Naive thymus-derived CD4-positive, alpha-beta T cell (primary cell): ENCODE data around the gene LENG8. TPM values are rescaled to one million over a fixed set of nuclear protein-coding genes. Genes with fewer than 3 reads are reported as not detected.

Experiments used
- ATAC-seq: fragments of 150-1000 bp; cut with Tn5 transposase; 2 replicates; pipeline ENCODE4 v1.10.0; 2021; ENCODE audit warnings: mild to moderate bottlenecking, moderate library complexity
- CTCF ChIA-PET: fragments of 350-600 bp; sonication (Branson Sonifier 250); formaldehyde crosslinking; loops from one replicate; lab custom pipeline; 2021; ENCODE audit warnings: antibody characterized with exemption; lab: Charles Lee
- POLR2A ChIA-PET: fragments of 350-600 bp; sonication (Branson Sonifier 250); formaldehyde crosslinking; loops from one replicate; lab custom pipeline; 2021; ENCODE audit warnings: antibody characterized with exemption, inconsistent platforms; lab: Charles Lee
- DNase-seq, 9 donors: peaks; one replicate each; pipeline versions ENCODE4 v3.0.0 to v3.0.0-alpha.2; 2020 to 2022; ENCODE audit warnings: mixed read lengths in 1 of 9
- H3K27ac ChIP-seq: one replicate; pipeline ENCODE4 v1.7.0; 2013; ENCODE audit warnings: mild to moderate bottlenecking, low read depth, low read length, moderate library complexity
- H3K27me3 ChIP-seq, 2 donors: one replicate each; pipeline ENCODE4 v1.7.0; 2013; ENCODE audit warnings: low read length in 2 of 2, mild to moderate bottlenecking in 2 of 2, moderate library complexity in 2 of 2; ENCODE audit not compliant: control insufficient read depth in 2 of 2, insufficient read depth in 2 of 2
- H3K36me3 ChIP-seq, 3 experiments: 1 replicate in 2 of 3; 2 replicates in 1 of 3; pipeline ENCODE4 v1.7.0; 2013; ENCODE audit warnings: low read length in 3 of 3, mild to moderate bottlenecking in 3 of 3, moderate library complexity in 1 of 3; ENCODE audit not compliant: insufficient read depth in 3 of 3, control insufficient read depth in 2 of 3
- H3K4me1 ChIP-seq, 2 donors: one replicate each; pipeline ENCODE4 v1.7.0; 2013; ENCODE audit warnings: low read length in 2 of 2, mild to moderate bottlenecking in 2 of 2, moderate library complexity in 1 of 2; ENCODE audit not compliant: control insufficient read depth in 2 of 2, insufficient read depth in 2 of 2
- H3K4me3 ChIP-seq: 2 replicates; pipeline ENCODE4 v1.7.0; 2013; ENCODE audit warnings: mild to moderate bottlenecking, low read length
- H3K9me3 ChIP-seq, 3 experiments: 1 replicate in 2 of 3; 2 replicates in 1 of 3; pipeline ENCODE4 v1.7.0; 2013; ENCODE audit warnings: low read length in 3 of 3; ENCODE audit not compliant: control insufficient read depth in 2 of 3
- H3K27ac Mint-ChIP-seq, 9 donors: one replicate each; pipeline ENCODE4 v1.8.0; 2020 to 2022; ENCODE audit warnings: mixed read lengths in 9 of 9, mild to moderate bottlenecking in 8 of 9, moderate library complexity in 5 of 9, inconsistent platforms in 2 of 9
- H3K27me3 Mint-ChIP-seq, 5 donors: one replicate each; pipeline ENCODE4 v1.8.0; 2021 to 2022; ENCODE audit warnings: mixed read lengths in 5 of 5, mild to moderate bottlenecking in 1 of 5
- H3K36me3 Mint-ChIP-seq, 5 donors: one replicate each; pipeline ENCODE4 v1.8.0; 2020 to 2022; ENCODE audit warnings: mixed read lengths in 5 of 5, mild to moderate bottlenecking in 3 of 5, inconsistent platforms in 1 of 5
- H3K4me1 Mint-ChIP-seq, 7 donors: one replicate each; pipeline ENCODE4 v1.8.0; 2020 to 2022; ENCODE audit warnings: mixed read lengths in 7 of 7, mild to moderate bottlenecking in 3 of 7, inconsistent platforms in 1 of 7
- H3K4me3 Mint-ChIP-seq, 10 donors: one replicate each; pipeline ENCODE4 v1.8.0; 2020 to 2022; ENCODE audit warnings: mild to moderate bottlenecking in 10 of 10, mixed read lengths in 10 of 10, moderate library complexity in 6 of 10, inconsistent platforms in 2 of 10
- H3K9me3 Mint-ChIP-seq, 11 donors: one replicate each; pipeline ENCODE4 v1.8.0; 2020 to 2022; ENCODE audit warnings: mixed read lengths in 11 of 11, mild to moderate bottlenecking in 4 of 11, inconsistent platforms in 1 of 11, moderate library complexity in 1 of 11
- intact Hi-C, 2 donors: fragments of 100-400 bp; cut with micrococcal nuclease; formaldehyde crosslinking; loops; one replicate each; pipeline ENCODE4 v1.15.1; 2023
- polyA plus RNA-seq, 2 donors: library from polyadenylated mRNA; unstranded; fragments of 300-500 nt; fragmentation: Illumina TruSeq; gene quantifications; one replicate each; pipeline ENCODE4 v1.2.3, GENCODE V29; 2021
- total RNA-seq, 6 experiments: library from RNA in 5 of 6; stranded (reverse) in 5 of 6; gene quantifications; 1 replicate in 5 of 6; 2 replicates in 1 of 6; pipeline ENCODE4 v1.2.3 and lab custom pipeline; 2021 to 2026

The LENG8 gene
- total and polyA plus RNA-seq, 7 experiments from 2014 or later: 6.2 to 685 (median 503) TPM

- H3K27me3 Mint-ChIP-seq: no peaks in the 10 kb centered on the region
- Histone ChIP-seq H3K27ac (no peak overlapping the region), H3K4me1 (peaks cover 19 to 25% of the 10 kb centered on the region in 2 donors), H3K9me3 (no peaks in the 10 kb centered on the region), H3K27me3 (no peaks in the 10 kb centered on the region), H3K36me3 (peaks cover 46 to 89% (median 57%) of the 10 kb centered on the region in 3 experiments), H3K4me3 (no peak overlapping the region)
- ChIA-PET POLR2A (interaction anchor here (0.5 to 1.6 kb wide), 6 partner anchors 9 to 304 kb away, joined by 3 to 7 read pairs (median 3); partner anchors contain the start of gene LENG9), CTCF (interaction anchor here (1.2 kb wide), 1 partner anchor 63 kb away, joined by 3 read pairs; no protein-coding TSS in a partner anchor)
- peaks cover 0 to 6% (median 0%) of the 10 kb centered on the region in 11 donors for H3K9me3 Mint-ChIP-seq
- intact Hi-C loops: no loop called here
- ATAC-seq: no peak
- no peak overlapping the region for H3K4me3 Mint-ChIP-seq
- H3K36me3 Mint-ChIP-seq: peaks cover 17 to 45% (median 21%) of the 10 kb centered on the region in 5 donors
- peak in 1 of 9 donors; percentile 4 for DNase-seq
- peaks cover 33 to 50% (median 40%) of the 10 kb centered on the region in 7 donors for H3K4me1 Mint-ChIP-seq
- H3K27ac Mint-ChIP-seq: peak overlapping the region in 2 of 9 donors; percentile 14 to 22
These were observed 5.2 kb downstream of the LENG8 start for GRCh38 chr19:54453921-54454780.

GRCh38 chr19:54454781-54455675 lies 6.0 kb downstream of the LENG8 start:
- H3K27ac Mint-ChIP-seq: peak overlapping the region in 1 of 9 donors; percentile 82

GRCh38 chr19:54455786-54456422 lies 6.9 kb downstream of the LENG8 start:
- H3K9me3 ChIP-seq: no peaks in the 10 kb centered on the region
- ChIA-PET POLR2A (interaction anchor here (0.5 to 1.6 kb wide), 3 partner anchors 8 to 49 kb away, joined by 3 to 10 read pairs (median 3); no protein-coding TSS in a partner anchor), CTCF (interaction anchor here (0.5 kb wide), 1 partner anchor 261 kb away, joined by 3 read pairs; no protein-coding TSS in a partner anchor)
- DNase-seq (no peak), ATAC-seq (no peak)
- peak overlapping the region in 1 of 9 donors; percentile 9 for H3K27ac Mint-ChIP-seq
- no peak overlapping the region for H3K4me3 ChIP-seq
- no peaks in the 10 kb centered on the region for H3K27me3 Mint-ChIP-seq
- H3K36me3 Mint-ChIP-seq: peaks cover 17 to 46% (median 18%) of the 10 kb centered on the region in 5 donors
- no peak overlapping the region for H3K4me3 Mint-ChIP-seq
- intact Hi-C loops: no loop called here
- peaks cover 28 to 44% (median 36%) of the 10 kb centered on the region in 7 donors for H3K4me1 Mint-ChIP-seq
- no peaks in the 10 kb centered on the region for H3K27me3 ChIP-seq
- H3K27ac ChIP-seq: no peak overlapping the region
- H3K4me1 ChIP-seq: peaks cover 6 to 12% of the 10 kb centered on the region in 2 donors
- peaks cover 47 to 98% (median 64%) of the 10 kb centered on the region in 3 experiments for H3K36me3 ChIP-seq
- peaks cover 0 to under 1% (median 0%) of the 10 kb centered on the region in 11 donors for H3K9me3 Mint-ChIP-seq

More at GRCh38 chr19:54454781-54455675, 6.0 kb downstream of the LENG8 start:
- intact Hi-C loops: no loop called here
- peaks cover 35 to 53% (median 44%) of the 10 kb centered on the region in 7 donors for H3K4me1 Mint-ChIP-seq
- H3K4me3 Mint-ChIP-seq: peak overlapping the region in 1 of 10 donors; percentile 11
- Histone ChIP-seq H3K9me3 (no peaks in the 10 kb centered on the region), H3K4me3 (no peak overlapping the region), H3K4me1 (peaks cover 15 to 21% of the 10 kb centered on the region in 2 donors), H3K27me3 (no peaks in the 10 kb centered on the region), H3K36me3 (peaks cover 47 to 93% (median 64%) of the 10 kb centered on the region in 3 experiments), H3K27ac (no peak overlapping the region)
- ChIA-PET CTCF (no interaction called here), POLR2A (interaction anchor here (0.8 to 1.6 kb wide), 4 partner anchors 7 to 15 kb away, joined by 3 to 10 read pairs (median 4); partner anchors contain the start of gene LENG9)
- ATAC-seq (no peak), DNase-seq (no peak)
- H3K27me3 Mint-ChIP-seq: no peaks in the 10 kb centered on the region
- H3K36me3 Mint-ChIP-seq: peaks cover 17 to 52% (median 22%) of the 10 kb centered on the region in 5 donors
- peaks cover 0 to 2% (median 0%) of the 10 kb centered on the region in 11 donors for H3K9me3 Mint-ChIP-seq

GRCh38 chr19:54456423-54457373 lies 7.7 kb downstream of the LENG8 start:
- Histone ChIP-seq H3K9me3 (no peaks in the 10 kb centered on the region), H3K4me1 (peaks cover under 1 to 4% of the 10 kb centered on the region in 2 donors), H3K27me3 (no peaks in the 10 kb centered on the region), H3K36me3 (peaks cover 41 to 98% (median 61%) of the 10 kb centered on the region in 3 experiments), H3K4me3 (no peak overlapping the region), H3K27ac (no peak overlapping the region)
- Mint-ChIP-seq H3K27me3 (no peaks in the 10 kb centered on the region), H3K9me3 (no peaks in the 10 kb centered on the region), H3K4me1 (peaks cover 23 to 40% (median 29%) of the 10 kb centered on the region in 7 donors), H3K4me3 (no peak overlapping the region), H3K36me3 (peaks cover 15 to 42% (median 17%) of the 10 kb centered on the region in 5 donors), H3K27ac (peak overlapping the region in 1 of 9 donors; percentile 52)
- intact Hi-C loops: no loop called here
- ChIA-PET CTCF (interaction anchor here (0.5 kb wide), 1 partner anchor 262 kb away, joined by 3 read pairs; no protein-coding TSS in a partner anchor), POLR2A (interaction anchor here (0.5 to 0.9 kb wide), 2 partner anchors 9 to 50 kb away, joined by 3 to 10 read pairs; no protein-coding TSS in a partner anchor)
- ATAC-seq (no peak), DNase-seq (no peak)
